Activated naive CD8-positive, alpha-beta T cell treated with anti-CD3 and anti-CD28 coated beads for 36 hours (primary cell): ENCODE data around the gene CACNG8. TPM values are rescaled to one million over a fixed set of nuclear protein-coding genes. Genes with fewer than 3 reads are reported as not detected.
A peak's percentile ranks its signal among the peaks of the same experiment; 100 is the strongest.
"Not testable (repeated sequence)": the region's sequence is repeated elsewhere in the genome, so short reads cannot be mapped to it uniquely, and the experiment has no call there.

Experiments used
- DNase-seq: peaks from one replicate; pipeline ENCODE4 v3.0.0; 2021
- H3K27ac Mint-ChIP-seq: one replicate; pipeline ENCODE4 v1.8.0; 2022; ENCODE audit warnings: mild to moderate bottlenecking, moderate library complexity, mixed read lengths
- H3K27me3 Mint-ChIP-seq: one replicate; pipeline ENCODE4 v1.8.0; 2022; ENCODE audit warnings: mild to moderate bottlenecking, mixed read lengths
- H3K36me3 Mint-ChIP-seq: one replicate; pipeline ENCODE4 v1.8.0; 2021; ENCODE audit warnings: mild to moderate bottlenecking, mixed read lengths
- H3K4me1 Mint-ChIP-seq: one replicate; pipeline ENCODE4 v1.8.0; 2021; ENCODE audit warnings: mixed read lengths
- H3K4me3 Mint-ChIP-seq: one replicate; pipeline ENCODE4 v1.8.0; 2022; ENCODE audit warnings: mild to moderate bottlenecking, moderate library complexity, mixed read lengths
- H3K9me3 Mint-ChIP-seq: one replicate; pipeline ENCODE4 v1.8.0; 2022; ENCODE audit warnings: mixed read lengths
- total RNA-seq, 2 experiments: library from RNA; stranded (reverse); gene quantifications; one replicate each; pipeline ENCODE4 v1.2.3, GENCODE V29; 2021

Gene CACNG8
- total RNA-seq = not detected

DNA sequence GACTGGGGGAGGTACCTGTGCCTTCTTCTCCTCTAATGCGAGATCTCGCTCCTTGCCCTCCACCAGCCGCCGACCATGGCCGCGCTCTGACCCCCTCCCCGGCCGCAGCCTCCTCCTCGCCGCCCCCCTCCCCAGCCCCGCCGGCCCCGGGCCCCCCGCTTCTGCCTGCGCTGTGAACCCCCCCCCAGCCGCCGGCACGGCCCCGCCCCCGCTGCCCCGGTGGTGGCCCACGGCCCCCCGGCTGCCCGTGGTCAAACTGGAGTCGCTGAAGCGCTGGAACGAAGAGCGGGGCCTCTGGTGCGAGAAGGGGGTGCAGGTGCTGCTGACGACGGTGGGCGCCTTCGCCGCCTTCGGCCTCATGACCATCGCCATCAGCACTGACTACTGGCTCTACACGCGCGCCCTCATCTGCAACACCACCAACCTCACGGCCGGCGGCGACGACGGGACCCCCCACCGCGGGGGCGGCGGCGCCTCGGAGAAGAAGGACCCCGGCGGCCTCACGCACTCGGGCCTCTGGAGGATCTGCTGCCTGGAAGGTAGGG, at the start of gene CACNG8:
Gene CACNG8, plus strand, starts transcription at position 51 of the 545 bp plus-strand sequence.
- H3K27me3 Mint-ChIP-seq = peaks cover 90% of the 10 kb centered on the region
- DNase-seq = no peak
- H3K4me1 Mint-ChIP-seq = peaks cover under 1% of the 10 kb centered on the region
- no peaks in the 10 kb centered on the region for H3K9me3 Mint-ChIP-seq
- no peak within 1 kb of the TSS for H3K4me3 Mint-ChIP-seq
- H3K36me3 Mint-ChIP-seq = peaks cover 2% of the 10 kb centered on the region
- H3K27ac Mint-ChIP-seq = no peak within 1 kb of the TSS

DNA sequence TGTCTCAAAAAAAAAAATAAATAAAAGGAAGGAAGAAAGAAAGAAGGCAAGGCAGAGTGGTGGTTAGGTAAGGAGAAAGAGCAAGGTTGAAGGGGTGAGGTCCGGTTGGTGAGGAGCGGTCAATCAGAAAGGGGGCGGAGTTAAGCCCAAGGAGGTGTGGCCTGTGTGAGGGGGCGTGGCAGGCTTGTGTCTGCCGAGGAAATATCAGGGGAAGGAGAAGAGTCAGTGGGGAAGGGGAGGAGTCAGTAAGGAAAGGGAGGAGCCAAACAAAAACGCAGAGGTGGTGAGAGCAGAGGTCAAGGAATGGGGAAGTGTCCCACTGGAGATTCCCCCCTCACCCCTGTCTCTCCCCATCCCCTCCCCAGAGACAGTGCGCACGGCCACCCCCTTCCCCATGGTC, 47.7 kb upstream of the CACNG8 start:
- Mint-ChIP-seq H3K27ac (no peak overlapping the region), H3K4me3 (no peak overlapping the region), H3K27me3 (peaks cover 64% of the 10 kb centered on the region), H3K9me3 (no peaks in the 10 kb centered on the region), H3K36me3 (no peaks in the 10 kb centered on the region), H3K4me1 (no peaks in the 10 kb centered on the region)
- DNase-seq = no peak

DNA sequence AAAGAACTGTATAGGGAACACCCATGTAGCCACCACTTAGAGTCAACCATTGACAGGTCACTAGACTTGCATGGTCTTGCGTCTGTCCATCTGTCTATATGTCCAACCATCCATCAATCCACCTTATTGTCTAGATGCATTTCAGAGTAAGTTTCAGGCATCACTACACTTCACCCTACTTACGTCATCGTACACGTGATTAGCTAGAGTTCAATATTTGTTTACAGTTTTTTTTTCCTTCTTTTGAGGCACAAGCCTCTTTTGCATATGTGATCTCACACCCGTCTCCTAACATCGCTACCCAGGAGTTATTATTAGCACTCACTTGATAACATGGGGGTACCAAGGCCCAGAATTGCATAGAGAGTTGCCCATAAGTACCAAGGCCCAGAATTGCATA, 46.7 kb upstream of the CACNG8 start:
- Mint-ChIP-seq H3K9me3 (no peaks in the 10 kb centered on the region), H3K4me1 (no peaks in the 10 kb centered on the region), H3K36me3 (no peaks in the 10 kb centered on the region), H3K27me3 (peaks cover 54% of the 10 kb centered on the region), H3K27ac (no peak overlapping the region), H3K4me3 (no peak overlapping the region)
- DNase-seq = no peak

DNA sequence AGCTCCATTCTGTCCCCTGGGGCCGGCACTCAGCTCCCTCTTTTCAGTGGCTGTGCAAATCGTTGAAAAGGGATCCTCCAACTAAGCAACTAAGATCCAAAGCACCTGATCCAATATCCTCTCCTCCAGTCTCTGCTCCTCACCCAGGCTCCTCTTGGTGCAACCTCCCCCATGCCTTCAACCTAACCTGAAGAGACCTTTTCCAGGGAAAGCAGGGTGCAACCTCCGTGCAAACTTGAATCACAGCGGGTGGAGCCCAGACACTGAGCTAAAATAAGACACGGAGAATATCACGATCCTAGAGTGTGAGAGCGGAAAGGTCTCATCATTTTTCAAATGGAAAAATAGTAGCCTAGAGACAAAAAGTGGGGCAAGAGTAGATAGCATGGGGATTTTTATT, 45.4 kb upstream of the CACNG8 start:
- peaks cover 40% of the 10 kb centered on the region for H3K27me3 Mint-ChIP-seq
- DNase-seq = no peak
- no peak overlapping the region for H3K27ac Mint-ChIP-seq
- H3K4me3 Mint-ChIP-seq = no peak overlapping the region
- H3K4me1 Mint-ChIP-seq = no peaks in the 10 kb centered on the region
- H3K9me3 Mint-ChIP-seq = no peaks in the 10 kb centered on the region
- H3K36me3 Mint-ChIP-seq = no peaks in the 10 kb centered on the region

DNA sequence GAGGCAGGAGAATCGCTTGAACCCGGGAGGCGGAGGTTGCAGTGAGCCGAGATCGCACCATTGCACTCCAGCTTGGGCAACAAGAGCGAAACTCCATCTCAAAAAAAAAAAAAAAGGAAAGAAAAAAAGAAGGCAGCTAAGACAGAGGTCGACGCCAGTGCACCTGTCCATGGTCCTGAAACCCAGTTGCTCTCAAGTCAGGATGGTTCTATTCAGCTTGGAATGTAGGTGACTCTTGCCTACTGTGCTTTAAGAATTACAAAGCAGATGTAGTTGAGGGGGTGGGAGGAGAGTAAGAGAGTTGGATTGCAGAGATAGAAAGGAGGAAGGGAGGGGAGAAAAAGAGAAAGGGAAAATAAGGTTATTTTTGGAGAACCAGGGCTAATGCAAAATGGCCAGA, 35.0 kb upstream of the CACNG8 start:
- peaks cover 5% of the 10 kb centered on the region for H3K9me3 Mint-ChIP-seq
- no peak overlapping the region for H3K4me3 Mint-ChIP-seq
- DNase-seq = no peak
- no peak overlapping the region for H3K27ac Mint-ChIP-seq
- no peaks in the 10 kb centered on the region for H3K36me3 Mint-ChIP-seq
- peaks cover 3% of the 10 kb centered on the region for H3K27me3 Mint-ChIP-seq
- no peaks in the 10 kb centered on the region for H3K4me1 Mint-ChIP-seq

DNA sequence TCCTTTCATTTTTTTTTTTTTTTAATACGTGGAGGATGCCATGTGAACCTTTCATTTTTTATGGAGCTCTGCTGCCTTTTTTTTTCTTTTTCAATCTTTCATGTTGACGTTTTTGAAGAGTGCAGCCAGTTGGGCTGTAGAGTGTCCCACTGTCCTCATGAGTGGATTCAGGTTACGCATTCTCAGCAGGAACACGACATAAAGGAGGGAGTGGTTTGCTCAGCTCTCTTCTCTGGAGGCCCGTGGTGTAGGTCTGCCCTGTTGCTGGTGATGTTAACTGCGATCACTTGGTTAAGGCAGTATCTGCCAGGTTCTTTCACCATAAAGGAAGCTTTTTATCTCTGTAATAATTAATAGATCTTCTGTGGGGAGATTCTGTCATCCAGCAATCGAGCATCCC, 26.7 kb upstream of the CACNG8 start:
- H3K27ac Mint-ChIP-seq = no peak overlapping the region
- H3K27me3 Mint-ChIP-seq = peaks cover 23% of the 10 kb centered on the region
- no peak for DNase-seq
- H3K4me1 Mint-ChIP-seq = no peaks in the 10 kb centered on the region
- H3K9me3 Mint-ChIP-seq = no peaks in the 10 kb centered on the region
- no peaks in the 10 kb centered on the region for H3K36me3 Mint-ChIP-seq
- H3K4me3 Mint-ChIP-seq = no peak overlapping the region

DNA sequence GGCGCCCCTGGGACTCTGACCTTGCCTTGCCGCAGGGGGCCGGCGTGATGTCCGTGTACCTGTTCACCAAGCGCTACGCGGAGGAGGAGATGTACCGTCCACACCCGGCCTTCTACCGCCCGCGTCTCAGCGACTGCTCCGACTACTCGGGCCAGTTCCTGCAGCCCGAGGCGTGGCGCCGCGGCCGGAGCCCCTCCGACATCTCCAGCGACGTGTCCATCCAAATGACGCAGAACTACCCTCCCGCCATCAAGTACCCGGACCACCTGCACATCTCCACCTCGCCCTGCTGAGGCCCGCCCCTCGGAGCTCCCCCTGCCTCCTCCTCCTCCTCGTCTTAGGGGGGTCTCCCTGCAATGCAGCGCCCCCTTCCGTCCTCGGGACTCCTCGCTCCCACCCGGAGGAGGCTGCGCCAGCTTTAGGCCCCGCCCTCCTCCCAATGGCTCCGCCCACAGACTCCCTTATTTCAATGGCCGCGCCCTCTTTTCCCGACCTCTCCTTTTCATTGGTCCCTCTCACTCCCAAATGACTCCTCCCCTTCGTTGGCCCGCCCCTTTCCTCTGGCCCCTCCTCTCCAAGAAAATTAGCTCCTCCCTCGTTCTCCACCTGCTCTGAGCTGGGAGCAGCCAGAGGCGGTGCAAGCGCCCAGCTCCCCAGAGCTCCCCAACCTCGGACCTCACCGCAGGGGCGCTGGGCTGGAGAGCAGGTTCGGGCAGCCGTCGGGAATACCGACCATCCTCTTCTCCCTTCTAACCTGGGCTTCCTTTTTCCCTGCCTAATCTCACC, 20.5 kb upstream of the CACNG8 start:
- Mint-ChIP-seq H3K4me1 (no peaks in the 10 kb centered on the region), H3K36me3 (peaks cover 2% of the 10 kb centered on the region), H3K27me3 (peaks cover 68% of the 10 kb centered on the region), H3K9me3 (no peaks in the 10 kb centered on the region), H3K4me3 (no peak overlapping the region), H3K27ac (no peak overlapping the region)
- peak; percentile 21 for DNase-seq

DNA sequence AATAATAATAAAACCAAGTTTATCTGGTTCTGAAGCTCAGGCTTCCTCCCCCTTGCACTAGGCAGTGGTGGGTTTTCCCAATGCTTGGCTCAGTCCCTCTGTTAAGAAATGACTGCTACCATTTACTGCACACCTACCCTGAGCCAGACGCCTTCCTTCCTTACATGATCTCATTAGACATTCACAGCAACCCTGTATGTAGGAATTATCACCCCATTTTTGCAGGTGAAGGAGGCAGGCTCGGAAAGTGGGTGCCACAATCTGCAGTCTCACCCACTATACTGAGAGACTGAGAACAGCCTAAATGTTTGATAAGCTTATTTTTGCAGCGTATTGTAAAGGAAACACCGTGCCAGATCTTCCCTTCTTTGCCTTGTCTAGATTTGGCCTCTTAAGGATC, 18.3 kb upstream of the CACNG8 start:
- Mint-ChIP-seq H3K27me3 (peaks cover 67% of the 10 kb centered on the region), H3K4me3 (no peak overlapping the region), H3K27ac (no peak overlapping the region), H3K9me3 (no peaks in the 10 kb centered on the region), H3K4me1 (no peaks in the 10 kb centered on the region), H3K36me3 (peaks cover 2% of the 10 kb centered on the region)
- DNase-seq = no peak

DNA sequence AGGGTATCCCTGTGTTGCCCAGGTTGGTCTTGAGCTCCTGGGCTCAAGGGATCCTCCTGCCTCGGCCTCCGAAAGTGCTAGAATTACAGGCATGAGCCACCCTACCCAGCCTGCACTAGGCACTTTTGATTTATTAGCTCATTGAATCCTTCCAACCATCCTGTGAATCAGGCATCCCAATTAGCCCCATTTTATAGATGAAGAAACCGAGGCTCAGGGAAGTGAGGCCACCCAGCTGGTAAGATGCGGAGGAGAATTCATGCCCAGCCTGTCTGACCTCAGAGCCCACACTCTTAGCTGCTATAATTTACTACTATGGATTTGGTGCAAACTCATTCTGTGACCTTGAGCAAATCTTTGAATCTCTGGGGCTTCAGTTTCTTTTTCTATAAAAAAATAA, 17.8 kb upstream of the CACNG8 start:
- Mint-ChIP-seq H3K36me3 (peaks cover 2% of the 10 kb centered on the region), H3K4me1 (no peaks in the 10 kb centered on the region), H3K27me3 (peaks cover 72% of the 10 kb centered on the region), H3K9me3 (no peaks in the 10 kb centered on the region), H3K27ac (no peak overlapping the region), H3K4me3 (no peak overlapping the region)
- no peak for DNase-seq

DNA sequence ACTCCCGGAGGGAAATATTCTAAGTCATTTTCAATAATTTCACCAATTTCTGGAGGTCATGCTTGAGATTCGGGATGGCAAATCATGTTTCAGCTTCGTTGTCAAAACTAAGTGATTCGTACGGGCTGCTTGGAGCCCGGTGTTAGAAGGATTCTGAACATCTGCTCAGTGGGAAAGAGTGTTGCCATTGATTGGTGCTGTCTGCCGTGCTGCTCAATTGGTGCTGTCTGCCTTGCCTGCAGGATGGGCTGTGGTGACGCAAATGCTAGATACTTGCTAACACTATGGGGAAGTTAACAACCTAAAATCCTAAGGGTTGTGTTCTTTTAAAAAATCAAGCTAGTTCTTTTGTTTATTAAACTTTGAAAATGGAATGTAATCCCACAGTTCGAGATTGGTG, 17.3 kb upstream of the CACNG8 start:
- Mint-ChIP-seq H3K27me3 (peaks cover 71% of the 10 kb centered on the region), H3K27ac (no peak overlapping the region)

DNA sequence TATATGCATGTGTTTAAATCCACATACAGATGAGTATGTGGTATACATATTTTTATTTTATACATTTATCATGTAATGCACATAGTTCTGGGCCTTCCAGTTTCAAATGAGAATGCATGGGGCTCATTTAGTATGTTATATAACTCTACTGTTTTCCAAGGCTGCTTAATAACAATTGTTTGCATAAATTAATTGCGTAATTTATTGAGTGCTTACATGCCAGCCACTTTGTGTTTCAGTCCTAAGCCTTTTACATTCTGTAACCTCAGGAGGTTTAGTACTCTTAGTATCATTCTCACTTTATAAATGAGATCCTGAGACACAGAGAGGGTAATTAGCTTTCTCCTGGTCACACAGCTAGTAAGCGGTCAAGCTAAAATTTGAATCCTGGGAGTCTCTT, 16.7 kb upstream of the CACNG8 start:
- no peak overlapping the region for H3K27ac Mint-ChIP-seq
- no peak for DNase-seq
- H3K36me3 Mint-ChIP-seq = peaks cover 2% of the 10 kb centered on the region
- no peaks in the 10 kb centered on the region for H3K9me3 Mint-ChIP-seq
- no peaks in the 10 kb centered on the region for H3K4me1 Mint-ChIP-seq
- no peak overlapping the region for H3K4me3 Mint-ChIP-seq
- peaks cover 67% of the 10 kb centered on the region for H3K27me3 Mint-ChIP-seq

More for the DNA sequence above, 17.3 kb upstream of the CACNG8 start:
- Mint-ChIP-seq H3K4me1 (no peaks in the 10 kb centered on the region), H3K36me3 (peaks cover 2% of the 10 kb centered on the region), H3K4me3 (no peak overlapping the region), H3K9me3 (no peaks in the 10 kb centered on the region)
- DNase-seq = no peak

DNA sequence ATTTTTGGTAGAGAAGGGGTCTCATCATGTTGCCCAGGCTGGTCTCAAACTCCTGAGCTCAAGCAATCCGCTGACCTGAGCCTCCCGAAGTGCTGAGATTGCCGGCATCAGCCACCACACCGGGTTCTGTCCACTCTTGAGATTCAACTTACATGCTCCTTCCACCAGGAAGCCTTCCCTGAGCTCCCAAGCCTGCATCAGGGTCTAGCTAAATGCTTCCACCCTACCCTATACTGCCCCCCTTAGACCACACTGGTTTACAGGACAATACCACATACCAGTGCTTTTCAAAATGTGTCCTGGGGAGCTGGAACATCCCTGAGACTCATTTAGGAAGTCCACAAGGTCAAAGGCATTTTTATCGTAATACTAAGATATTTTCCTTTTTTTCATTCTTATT, 15.1 kb upstream of the CACNG8 start:
- no peaks in the 10 kb centered on the region for H3K9me3 Mint-ChIP-seq
- peaks cover 1% of the 10 kb centered on the region for H3K36me3 Mint-ChIP-seq
- no peak overlapping the region for H3K4me3 Mint-ChIP-seq
- peaks cover 62% of the 10 kb centered on the region for H3K27me3 Mint-ChIP-seq
- H3K27ac Mint-ChIP-seq = no peak overlapping the region
- H3K4me1 Mint-ChIP-seq = no peaks in the 10 kb centered on the region
- DNase-seq = no peak

DNA sequence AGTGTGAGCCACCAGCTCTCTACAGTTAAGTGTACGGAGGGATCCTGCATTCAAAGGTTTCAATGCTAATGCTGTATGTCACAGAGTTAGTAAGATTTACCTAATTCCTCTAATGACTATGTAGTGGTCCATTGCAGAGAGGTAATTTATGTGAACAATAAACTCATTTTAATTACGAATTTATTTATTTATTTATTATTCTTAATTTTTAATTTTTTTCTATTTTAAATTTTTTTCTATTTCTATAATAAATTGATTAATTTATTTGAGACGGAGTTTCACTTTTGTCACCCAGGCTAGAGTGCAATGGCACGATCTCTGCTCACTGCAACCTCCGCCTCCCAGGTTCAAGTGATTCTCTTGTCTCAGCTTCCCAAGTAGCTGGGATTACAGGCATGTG, 14.1 kb upstream of the CACNG8 start:
- H3K4me3 Mint-ChIP-seq, H3K27ac Mint-ChIP-seq, H3K9me3 Mint-ChIP-seq, H3K4me1 Mint-ChIP-seq, H3K36me3 Mint-ChIP-seq, DNase-seq: not testable (repeated sequence)
- H3K27me3 Mint-ChIP-seq = peaks cover 53% of the 10 kb centered on the region

DNA sequence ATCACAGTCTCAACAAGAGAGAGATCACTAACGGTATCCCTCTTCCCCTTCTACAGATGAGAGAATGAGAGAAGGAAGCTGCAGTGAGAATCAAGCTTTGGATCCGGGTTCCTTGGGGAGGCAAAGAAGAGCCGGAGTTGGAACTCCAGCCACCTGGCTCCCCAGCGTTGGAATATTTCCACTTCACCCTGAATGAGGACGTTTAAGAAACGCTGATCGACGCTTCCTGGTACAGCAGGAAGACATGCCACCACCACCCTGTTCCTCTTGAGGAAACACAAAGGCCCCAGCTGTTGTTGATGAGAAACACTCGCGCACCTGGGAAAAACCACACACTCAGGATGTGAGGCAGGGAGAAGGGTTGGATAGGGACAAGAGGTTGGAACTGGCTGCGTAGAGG, 11.3 kb upstream of the CACNG8 start:
- Mint-ChIP-seq H3K27me3 (peaks cover 43% of the 10 kb centered on the region), H3K36me3 (no peaks in the 10 kb centered on the region), H3K27ac (no peak overlapping the region), H3K9me3 (no peaks in the 10 kb centered on the region), H3K4me3 (no peak overlapping the region), H3K4me1 (no peaks in the 10 kb centered on the region)
- no peak for DNase-seq

DNA sequence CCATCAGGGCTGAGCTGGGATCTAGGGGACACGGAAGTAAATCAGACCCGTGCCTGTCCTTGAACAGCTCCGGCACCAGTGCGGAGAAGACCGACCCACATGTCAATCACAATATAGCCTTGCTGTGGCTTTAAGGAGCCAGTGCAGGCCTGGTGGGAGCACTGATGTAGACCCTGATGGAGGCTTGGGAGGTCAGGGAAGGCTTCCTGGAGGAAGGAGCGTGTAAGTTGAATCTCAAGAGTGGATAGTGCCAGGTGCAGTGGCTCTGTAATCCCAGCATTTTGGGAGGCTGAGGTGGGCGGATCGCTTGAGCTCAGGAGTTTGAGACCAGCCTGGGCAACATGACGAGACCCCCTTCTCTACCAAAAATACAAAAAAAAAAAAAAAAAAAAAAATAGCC, 10.8 kb upstream of the CACNG8 start:
- no peak overlapping the region for H3K4me3 Mint-ChIP-seq
- DNase-seq = no peak
- H3K27me3 Mint-ChIP-seq = peaks cover 46% of the 10 kb centered on the region
- H3K27ac Mint-ChIP-seq = no peak overlapping the region
- no peaks in the 10 kb centered on the region for H3K9me3 Mint-ChIP-seq
- no peaks in the 10 kb centered on the region for H3K4me1 Mint-ChIP-seq
- H3K36me3 Mint-ChIP-seq = no peaks in the 10 kb centered on the region

DNA sequence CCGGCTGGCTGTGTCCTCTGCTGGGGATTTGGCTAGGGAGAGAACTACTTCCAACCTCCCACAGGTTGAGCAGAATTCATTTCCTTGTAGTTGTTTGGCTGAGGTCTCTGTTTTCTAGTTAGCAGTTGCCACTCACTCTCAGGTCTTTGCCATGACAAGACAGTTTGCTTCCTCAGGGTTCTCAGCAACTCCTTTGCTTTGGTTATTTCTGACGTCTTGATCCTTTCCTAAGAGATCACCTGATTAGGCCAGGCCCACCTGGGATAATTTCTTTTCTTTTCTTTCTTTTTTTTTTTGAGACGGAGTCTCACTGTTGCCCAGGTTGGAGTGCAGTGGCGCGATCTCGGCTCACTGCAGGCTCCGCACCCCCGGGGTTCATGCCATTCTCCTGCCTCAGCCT, 9.4 kb upstream of the CACNG8 start:
- Mint-ChIP-seq H3K4me1 (peaks cover 3% of the 10 kb centered on the region), H3K36me3 (no peaks in the 10 kb centered on the region), H3K27me3 (peaks cover 51% of the 10 kb centered on the region), H3K27ac (no peak overlapping the region), H3K9me3 (no peaks in the 10 kb centered on the region), H3K4me3 (no peak overlapping the region)
- DNase-seq = no peak
